ENCODE measurements around the gene MRPL48.

DNA sequence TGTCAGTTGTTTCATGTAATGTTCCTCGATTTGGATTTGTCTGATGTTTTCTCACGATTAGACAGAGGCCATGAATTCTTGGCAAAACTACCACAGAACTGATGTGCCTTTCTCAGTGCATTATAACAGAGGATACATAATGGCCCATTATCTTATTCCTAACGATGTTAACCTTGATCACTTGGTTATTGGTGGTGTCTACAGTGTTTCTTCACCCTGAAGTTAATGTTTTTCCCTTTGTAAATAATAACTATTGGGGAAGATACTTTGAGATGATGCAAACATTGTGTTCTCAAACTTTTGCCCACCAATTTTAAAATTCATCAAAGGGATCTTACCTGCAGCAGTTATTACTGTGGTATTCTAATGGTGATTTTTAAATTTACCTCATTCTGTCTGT is 39.9 kb upstream of the MRPL48 start:
- TF ChIP-seq GTF2F1 (IDR thresholded peaks at IDR 0.05; ENCODE audit: borderline replicate concordance, low read depth, low read length) (no peak), NANOG (IDR thresholded peaks at IDR 0.05; ENCODE audit: insufficient read depth, low read depth, low read length, poor library complexity, severe bottlenecking) (no peak), CTCF (IDR thresholded peaks at IDR 0.05; ENCODE audit: control extremely low read depth in 1 of 3, insufficient read depth in 1 of 3, low read depth in 1 of 3, low read length in 3 of 3) (no peak), MAFK (IDR thresholded peaks at IDR 0.05; ENCODE audit: low read depth, low read length) (no peak)
